Activated CD8-positive, alpha-beta T cell treated with anti-CD3 and anti-CD28 coated beads, Interleukin-2, amount 10 ng/mL, durations not matched to agents 7 days and 5 days (primary cell): ENCODE measurements around the gene UBC. TPM values are rescaled to one million over a fixed set of nuclear protein-coding genes. Genes with fewer than 3 reads are reported as not detected.
"Not testable (repeated sequence)": the region's sequence is repeated elsewhere in the genome, so short reads cannot be mapped to it uniquely, and the experiment has no call there.

Experiments used
- ATAC-seq: fragments of 150-1000 bp; cut with Tn5 transposase; one replicate; pipeline ENCODE4 v1.10.0; 2021; ENCODE audit warnings: moderate library complexity
- CTCF ChIA-PET: fragments of 350-600 bp; sonication (Branson Sonifier 250); formaldehyde crosslinking; loops from one replicate; lab custom pipeline; 2021; ENCODE audit warnings: antibody characterized with exemption; lab: Charles Lee
- POLR2A ChIA-PET: fragments of 350-600 bp; sonication (Branson Sonifier 250); formaldehyde crosslinking; loops from one replicate; lab custom pipeline; 2021; ENCODE audit warnings: antibody characterized with exemption; lab: Charles Lee
- DNase-seq: peaks from one replicate; pipeline ENCODE4 v3.0.0-alpha.2; 2020
- H3K27ac Mint-ChIP-seq: one replicate; pipeline ENCODE4 v1.8.0; 2021; ENCODE audit warnings: mild to moderate bottlenecking, mixed read lengths
- H3K27me3 Mint-ChIP-seq: one replicate; pipeline ENCODE4 v1.8.0; 2021; ENCODE audit warnings: low read depth, mixed read lengths
- H3K36me3 Mint-ChIP-seq: one replicate; pipeline ENCODE4 v1.8.0; 2021; ENCODE audit warnings: low read depth, mixed read lengths
- H3K4me1 Mint-ChIP-seq: one replicate; pipeline ENCODE4 v1.8.0; 2021; ENCODE audit warnings: low read depth, mixed read lengths
- H3K4me3 Mint-ChIP-seq: one replicate; pipeline ENCODE4 v1.8.0; 2021; ENCODE audit warnings: mild to moderate bottlenecking, mixed read lengths
- H3K9me3 Mint-ChIP-seq: one replicate; pipeline ENCODE4 v1.8.0; 2022; ENCODE audit warnings: mixed read lengths; ENCODE audit not compliant: insufficient read depth
- total RNA-seq, 2 experiments: library from RNA; stranded (reverse); gene quantifications; one replicate each; pipeline ENCODE4 v1.2.3, GENCODE V29; 2021

UBC gene
- total RNA-seq, 2 experiments from 2014 or later, result 974 to 998 TPM

DNA sequence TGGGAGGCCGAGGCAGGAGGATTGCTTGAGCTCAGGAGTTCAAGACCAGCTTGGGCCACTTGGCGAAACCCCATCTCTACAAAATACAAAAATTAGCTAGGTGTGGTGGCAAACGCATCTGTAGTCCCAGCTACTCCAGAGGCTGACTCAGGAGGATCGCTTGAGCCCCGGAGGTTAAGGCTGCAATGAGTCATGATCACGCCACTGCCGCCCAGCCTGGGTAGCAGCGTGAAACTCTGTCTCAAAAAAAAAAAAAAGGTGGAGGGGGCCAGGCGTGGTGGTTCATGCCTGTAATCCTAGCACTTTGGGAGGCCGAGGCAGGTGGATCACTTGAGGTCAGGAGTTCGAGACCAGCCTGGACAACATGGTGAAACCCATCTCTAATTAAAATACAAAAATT is 34.1 kb downstream of the UBC start:
- H3K36me3 Mint-ChIP-seq, POLR2A ChIA-PET, H3K9me3 Mint-ChIP-seq, ATAC-seq, H3K4me3 Mint-ChIP-seq, H3K27ac Mint-ChIP-seq, DNase-seq, H3K27me3 Mint-ChIP-seq: not testable (repeated sequence)
- H3K4me1 Mint-ChIP-seq, result peaks cover 12% of the 10 kb centered on the region
- CTCF ChIA-PET, result interaction anchor here (1.2 to 3.0 kb wide), 2 partner anchors 20 to 26 kb away, joined by 3 to 16 read pairs; no protein-coding TSS in a partner anchor

- no peaks in the 10 kb centered on the region for H3K9me3 Mint-ChIP-seq
- H3K27ac Mint-ChIP-seq, result no peak overlapping the region
- ATAC-seq (no peak), DNase-seq (no peak)
- H3K4me1 Mint-ChIP-seq, result peaks cover 12% of the 10 kb centered on the region
- no peaks in the 10 kb centered on the region for H3K36me3 Mint-ChIP-seq
- H3K4me3 Mint-ChIP-seq, result no peak overlapping the region
- CTCF ChIA-PET, result interaction anchor here (3.0 kb wide), 1 partner anchor 28 kb away, joined by 16 read pairs; no protein-coding TSS in a partner anchor
- H3K27me3 Mint-ChIP-seq, result peaks cover 7% of the 10 kb centered on the region
- POLR2A ChIA-PET, result no interaction called here
Measured at GRCh38 chr12:124878795-124879516, 35.5 kb downstream of the UBC start.

- POLR2A ChIA-PET, result no interaction called here
- H3K4me3 Mint-ChIP-seq, result no peak overlapping the region
- DNase-seq (no peak), ATAC-seq (no peak)
- H3K36me3 Mint-ChIP-seq, result no peaks in the 10 kb centered on the region
- CTCF ChIA-PET, result no interaction called here
- peaks cover 12% of the 10 kb centered on the region for H3K4me1 Mint-ChIP-seq
- no peaks in the 10 kb centered on the region for H3K9me3 Mint-ChIP-seq
- H3K27me3 Mint-ChIP-seq, result peaks cover 7% of the 10 kb centered on the region
- H3K27ac Mint-ChIP-seq, result no peak overlapping the region
Measured at GRCh38 chr12:124877423-124877822, 37.0 kb downstream of the UBC start.

DNA sequence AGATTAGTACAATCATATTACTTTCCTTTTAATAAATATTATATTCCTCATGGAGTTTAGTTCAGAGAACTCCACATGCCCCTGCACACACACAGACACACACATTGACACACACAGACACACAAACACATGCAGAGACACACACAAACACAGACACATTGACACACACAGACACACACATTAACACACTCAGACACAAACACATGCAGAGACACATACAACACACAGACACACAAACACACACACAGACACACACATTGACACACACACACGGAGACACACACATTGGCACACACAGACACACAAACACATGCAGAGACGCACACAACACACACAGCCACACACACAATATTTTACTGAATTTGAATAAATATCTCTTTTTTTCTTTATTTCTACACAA is 38.3 kb downstream of the UBC start:
- H3K9me3 Mint-ChIP-seq, result no peaks in the 10 kb centered on the region
- CTCF ChIA-PET, result no interaction called here
- ATAC-seq (no peak), DNase-seq (no peak)
- POLR2A ChIA-PET, result no interaction called here
- peaks cover 7% of the 10 kb centered on the region for H3K27me3 Mint-ChIP-seq
- H3K4me3 Mint-ChIP-seq, result no peak overlapping the region
- no peak overlapping the region for H3K27ac Mint-ChIP-seq
- H3K4me1 Mint-ChIP-seq, result peaks cover 5% of the 10 kb centered on the region
- no peaks in the 10 kb centered on the region for H3K36me3 Mint-ChIP-seq

- ATAC-seq (no peak), DNase-seq (no peak)
- no peak overlapping the region for H3K27ac Mint-ChIP-seq
- H3K36me3 Mint-ChIP-seq, result no peaks in the 10 kb centered on the region
- no peaks in the 10 kb centered on the region for H3K9me3 Mint-ChIP-seq
- H3K27me3 Mint-ChIP-seq, result peaks cover 7% of the 10 kb centered on the region
- ChIA-PET POLR2A (no interaction called here), CTCF (no interaction called here)
- H3K4me1 Mint-ChIP-seq, result peaks cover 1% of the 10 kb centered on the region
- H3K4me3 Mint-ChIP-seq, result no peak overlapping the region
Measured at GRCh38 chr12:124875803-124876132, 38.7 kb downstream of the UBC start.

DNA sequence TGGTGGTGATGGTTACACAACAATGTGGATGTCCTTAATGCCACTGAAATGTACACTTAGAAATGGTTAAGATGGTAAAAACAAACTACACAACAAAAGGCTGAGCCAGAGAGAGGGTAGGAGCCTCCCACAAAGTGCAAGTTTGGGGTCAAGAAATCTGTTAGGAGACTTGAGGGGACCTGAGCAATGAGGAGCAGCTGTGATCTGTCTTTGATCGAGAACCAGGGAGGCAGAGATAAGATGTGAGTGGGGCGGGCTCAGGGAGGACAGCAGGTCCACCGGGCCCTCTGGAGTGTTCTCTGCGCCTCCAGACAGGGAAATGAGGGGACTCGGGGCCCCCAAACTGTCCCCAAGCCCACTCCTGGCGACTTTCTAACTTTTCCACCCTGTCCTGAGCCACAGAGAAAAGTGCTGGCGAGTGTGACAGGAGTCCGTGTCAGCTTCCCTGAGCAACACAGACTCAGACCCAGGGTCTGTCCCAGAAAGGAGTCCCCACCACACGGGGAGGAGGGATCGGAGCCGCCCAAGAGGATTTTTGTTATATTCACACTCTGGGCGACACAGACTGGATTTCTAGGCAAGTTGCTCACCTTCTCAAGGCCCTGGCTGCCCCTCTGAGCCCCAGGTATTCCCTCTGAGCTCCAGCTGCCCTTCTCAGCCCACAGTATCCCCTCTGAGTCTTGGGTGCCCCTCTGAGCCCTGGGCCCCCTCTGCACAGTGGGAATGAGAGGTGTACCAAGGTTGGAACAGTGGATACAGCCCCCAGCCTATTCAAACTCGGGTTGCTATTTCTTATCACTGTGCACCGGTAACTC is 39.3 kb downstream of the UBC start:
- no peak overlapping the region for H3K4me3 Mint-ChIP-seq
- no peaks in the 10 kb centered on the region for H3K4me1 Mint-ChIP-seq
- ATAC-seq, result no peak
- DNase-seq, result no peak
- peaks cover 7% of the 10 kb centered on the region for H3K27me3 Mint-ChIP-seq
- no peaks in the 10 kb centered on the region for H3K36me3 Mint-ChIP-seq
- no peak overlapping the region for H3K27ac Mint-ChIP-seq
- no peaks in the 10 kb centered on the region for H3K9me3 Mint-ChIP-seq
- CTCF ChIA-PET, result interaction anchor here (1.1 kb wide), 1 partner anchor 32 kb away, joined by 3 read pairs; no protein-coding TSS in a partner anchor
- POLR2A ChIA-PET, result no interaction called here

GRCh38 chr12:124874188-124874587 is 40.3 kb downstream of the UBC start:
- H3K4me3 Mint-ChIP-seq, result no peak overlapping the region
- H3K9me3 Mint-ChIP-seq, result no peaks in the 10 kb centered on the region
- ChIA-PET POLR2A (no interaction called here), CTCF (interaction anchor here (1.1 kb wide), 1 partner anchor 33 kb away, joined by 3 read pairs; no protein-coding TSS in a partner anchor)
- DNase-seq (no peak), ATAC-seq (no peak)
- H3K27me3 Mint-ChIP-seq, result peaks cover 10% of the 10 kb centered on the region
- H3K36me3 Mint-ChIP-seq, result no peaks in the 10 kb centered on the region
- H3K27ac Mint-ChIP-seq, result no peak overlapping the region
- H3K4me1 Mint-ChIP-seq, result peaks cover 2% of the 10 kb centered on the region

- H3K9me3 Mint-ChIP-seq, result no peaks in the 10 kb centered on the region
- no peaks in the 10 kb centered on the region for H3K36me3 Mint-ChIP-seq
- no peak overlapping the region for H3K27ac Mint-ChIP-seq
- no peak overlapping the region for H3K4me3 Mint-ChIP-seq
- ChIA-PET POLR2A (no interaction called here), CTCF (interaction anchor here (2.4 kb wide), 1 partner anchor 34 kb away, joined by 7 read pairs; no protein-coding TSS in a partner anchor)
- ATAC-seq (no peak), DNase-seq (no peak)
- peaks cover 11% of the 10 kb centered on the region for H3K27me3 Mint-ChIP-seq
- peaks cover 16% of the 10 kb centered on the region for H3K4me1 Mint-ChIP-seq
Measured at GRCh38 chr12:124872068-124872719, 42.3 kb downstream of the UBC start.

GRCh38 chr12:124871297-124871696 is 43.2 kb downstream of the UBC start:
- Mint-ChIP-seq H3K36me3 (no peaks in the 10 kb centered on the region), H3K4me3 (no peak overlapping the region), H3K27me3 (peaks cover 10% of the 10 kb centered on the region), H3K4me1 (peaks cover 20% of the 10 kb centered on the region), H3K9me3 (no peaks in the 10 kb centered on the region), H3K27ac (no peak overlapping the region)
- POLR2A ChIA-PET, result no interaction called here
- ATAC-seq (no peak), DNase-seq (no peak)
- CTCF ChIA-PET, result no interaction called here

GRCh38 chr12:124870515-124870914 is 43.9 kb downstream of the UBC start:
- no peaks in the 10 kb centered on the region for H3K9me3 Mint-ChIP-seq
- ChIA-PET CTCF (interaction anchor here (1.3 kb wide), 1 partner anchor 36 kb away, joined by 6 read pairs; no protein-coding TSS in a partner anchor), POLR2A (interaction anchor here (1.1 kb wide), 1 partner anchor 44 kb away, joined by 4 read pairs; the partner anchor contains the start of gene UBC)
- peaks cover 20% of the 10 kb centered on the region for H3K4me1 Mint-ChIP-seq
- H3K36me3 Mint-ChIP-seq, result no peaks in the 10 kb centered on the region
- no peak overlapping the region for H3K27ac Mint-ChIP-seq
- no peak for DNase-seq
- H3K27me3 Mint-ChIP-seq, result peaks cover 8% of the 10 kb centered on the region
- no peak for ATAC-seq
- H3K4me3 Mint-ChIP-seq, result no peak overlapping the region

DNA sequence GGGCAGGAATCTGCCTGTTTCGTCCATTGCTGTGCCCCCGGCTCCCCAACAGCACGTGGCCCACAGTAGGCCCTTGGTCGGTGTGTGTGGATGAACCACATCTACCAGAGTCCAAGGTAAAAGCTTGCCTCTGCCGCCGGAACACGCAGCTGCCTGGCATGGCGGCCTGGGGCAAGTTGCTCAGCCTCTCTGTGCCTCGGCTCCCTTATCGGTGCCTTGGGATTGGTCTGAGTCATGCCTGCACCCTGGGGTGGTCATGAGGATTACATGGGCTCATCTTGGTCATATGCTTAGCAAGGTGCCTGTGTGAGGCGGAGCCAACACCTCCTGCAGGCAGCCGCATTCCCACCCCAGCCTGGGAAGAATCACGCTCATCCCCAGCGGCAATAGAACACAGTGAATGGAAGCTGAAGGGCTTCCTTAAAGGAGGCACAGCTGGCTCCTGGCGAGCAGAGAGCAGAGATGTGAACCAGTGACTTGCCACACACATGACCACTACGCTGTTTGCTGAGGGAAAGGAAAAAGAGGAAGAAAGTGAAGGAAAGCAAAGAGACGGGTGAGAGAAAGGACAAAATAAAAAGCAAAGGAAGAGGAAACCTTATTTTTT is 45.3 kb downstream of the UBC start:
- H3K9me3 Mint-ChIP-seq, result no peaks in the 10 kb centered on the region
- ChIA-PET CTCF (no interaction called here), POLR2A (no interaction called here)
- peaks cover 3% of the 10 kb centered on the region for H3K27me3 Mint-ChIP-seq
- no peak overlapping the region for H3K27ac Mint-ChIP-seq
- no peak for DNase-seq
- no peak for ATAC-seq
- no peaks in the 10 kb centered on the region for H3K36me3 Mint-ChIP-seq
- H3K4me3 Mint-ChIP-seq, result no peak overlapping the region
- H3K4me1 Mint-ChIP-seq, result peaks cover 29% of the 10 kb centered on the region
